Caco-2 (cell line): ENCODE data around the gene FEM1C. TPM values are rescaled to one million over a fixed set of nuclear protein-coding genes. Genes with fewer than 3 reads are reported as not detected.

Experiments
- BruUV-seq: library from RNA; stranded (reverse); fragments of 400-500 nt; replicated peaks from 2 replicates; lab custom pipeline; 2021; lab: Mats Ljungman, UMichigan
- CTCF ChIA-PET: fragments of 300-600 bp; sonication (Branson Sonifier 250); formaldehyde crosslinking; loops from one replicate; lab custom pipeline; 2022; ENCODE audit warnings: antibody characterized with exemption; lab: Charles Lee
- POLR2A ChIA-PET: fragments of 300-600 bp; sonication (Branson Sonifier 250); formaldehyde crosslinking; loops from one replicate; lab custom pipeline; 2022; ENCODE audit warnings: antibody characterized with exemption; lab: Charles Lee
- DNase-seq, 2 experiments: peaks; one replicate each; pipeline versions ENCODE4 v3.0.0 to v3.0.0-alpha.2; 2020 to 2022
- H3K27me3 ChIP-seq: replicated peaks from 2 replicates; pipeline ENCODE4 v1.6.0; 2011; ENCODE audit warnings: low read length; ENCODE audit not compliant: control insufficient read depth, insufficient read depth
- H3K36me3 ChIP-seq: 2 replicates; pipeline ENCODE4 v1.5.1; 2011; ENCODE audit warnings: low read length; ENCODE audit not compliant: control insufficient read depth, insufficient read depth
- H3K4me1 ChIP-seq: fragments of 250-450 bp; sonication (Bioruptor Pico); 2 replicates; pipeline ENCODE4 v1.5.1; 2020; ENCODE audit warnings: mild to moderate bottlenecking
- H3K4me3 ChIP-seq: 2 replicates; pipeline ENCODE4 v1.5.1; 2011; ENCODE audit warnings: low read depth, mild to moderate bottlenecking, control low read depth, low read length
- H3K9me3 ChIP-seq: fragments of 250-450 bp; sonication (Bioruptor Pico); 2 replicates; pipeline ENCODE4 v1.5.1; 2020; ENCODE audit warnings: mild to moderate bottlenecking, moderate library complexity
- H3K27ac Mint-ChIP-seq: one replicate; pipeline ENCODE4 v1.8.0; 2022; ENCODE audit warnings: mixed read lengths; ENCODE audit not compliant: unreplicated experiment
- H3K27me3 Mint-ChIP-seq: one replicate; pipeline ENCODE4 v1.8.0; 2022; ENCODE audit warnings: mixed read lengths; ENCODE audit not compliant: insufficient read depth, unreplicated experiment
- H3K36me3 Mint-ChIP-seq: one replicate; pipeline ENCODE4 v1.8.0; 2022; ENCODE audit warnings: mild to moderate bottlenecking, mixed read lengths; ENCODE audit not compliant: insufficient read depth, unreplicated experiment
- H3K4me1 Mint-ChIP-seq: one replicate; pipeline ENCODE4 v1.8.0; 2022; ENCODE audit warnings: low read depth, mixed read lengths; ENCODE audit not compliant: unreplicated experiment
- H3K4me3 Mint-ChIP-seq: one replicate; pipeline ENCODE4 v1.8.0; 2022; ENCODE audit warnings: mild to moderate bottlenecking, moderate library complexity, mixed read lengths; ENCODE audit not compliant: unreplicated experiment
- H3K9me3 Mint-ChIP-seq: one replicate; pipeline ENCODE4 v1.8.0; 2022; ENCODE audit warnings: mixed read lengths; ENCODE audit not compliant: unreplicated experiment
- CTCF ChIP-seq, 2 experiments: fragments of 200-600 bp in 1 of 2; IDR thresholded peaks; 1 replicate in 1 of 2; 2 replicates in 1 of 2; pipeline versions ENCODE4 v1.5.1 to v1.8.0; 2011 to 2022; ENCODE audit warnings: antibody characterized with exemption in 1 of 2, control low read depth in 1 of 2, inconsistent platforms in 1 of 2, low read depth in 1 of 2, low read length in 1 of 2, mild to moderate bottlenecking in 1 of 2, moderate library complexity in 1 of 2; ENCODE audit not compliant: insufficient read depth in 1 of 2, severe bottlenecking in 1 of 2, unreplicated experiment in 1 of 2
- intact Hi-C: fragments of 100-400 bp; cut with micrococcal nuclease; formaldehyde crosslinking; loops from one replicate; pipeline ENCODE4 v1.10.0; 2022; ENCODE audit not compliant: unreplicated experiment
- total RNA-seq: library from RNA; stranded (reverse); gene quantifications from 2 replicates; pipeline ENCODE4 v1.2.3, GENCODE V29; 2022

Gene FEM1C
- total RNA-seq, 1 experiment from 2014 or later = 11.8 TPM

- Histone ChIP-seq H3K27me3 (no peaks in the 10 kb centered on the region), H3K9me3 (no peaks in the 10 kb centered on the region), H3K4me3 (no peak overlapping the region), H3K36me3 (no peaks in the 10 kb centered on the region), H3K4me1 (no peaks in the 10 kb centered on the region)
- Mint-ChIP-seq H3K36me3 (no peaks in the 10 kb centered on the region), H3K9me3 (no peaks in the 10 kb centered on the region), H3K4me3 (no peak overlapping the region), H3K27ac (no peak overlapping the region), H3K27me3 (peaks cover 15% of the 10 kb centered on the region), H3K4me1 (no peaks in the 10 kb centered on the region)
- intact Hi-C loops = no loop called here
- POLR2A ChIA-PET = no interaction called here
- no peak for TF ChIP-seq CTCF (IDR thresholded peaks at IDR 0.05; ENCODE audit: insufficient read depth in 1 of 2, low read depth in 1 of 2, low read length in 1 of 2, severe bottlenecking in 1 of 2, unreplicated experiment in 1 of 2)
- CTCF ChIA-PET = no interaction called here
- no peak for DNase-seq
- BruUV-seq = no TSS peak
Observed at GRCh38 chr5:115500225-115500624, 44.4 kb downstream of the FEM1C start.

GRCh38 chr5:115496936-115497576 is 47.5 kb downstream of the FEM1C start:
- no peak for TF ChIP-seq CTCF (IDR thresholded peaks at IDR 0.05; ENCODE audit: insufficient read depth in 1 of 2, low read depth in 1 of 2, low read length in 1 of 2, severe bottlenecking in 1 of 2, unreplicated experiment in 1 of 2)
- no peak for DNase-seq
- no peaks in the 10 kb centered on the region for H3K36me3 Mint-ChIP-seq
- Histone ChIP-seq H3K27me3 (no peaks in the 10 kb centered on the region; the same call in 1 of the 2 replicates), H3K4me3 (no peak overlapping the region), H3K9me3 (no peaks in the 10 kb centered on the region), H3K36me3 (no peaks in the 10 kb centered on the region), H3K4me1 (no peaks in the 10 kb centered on the region)
- H3K27me3 Mint-ChIP-seq = peaks cover 19% of the 10 kb centered on the region
- intact Hi-C loops = no loop called here
- no peaks in the 10 kb centered on the region for H3K9me3 Mint-ChIP-seq
- H3K4me3 Mint-ChIP-seq = no peak overlapping the region
- BruUV-seq = no TSS peak
- no peaks in the 10 kb centered on the region for H3K4me1 Mint-ChIP-seq
- POLR2A ChIA-PET = interaction anchor here (0.7 kb wide), 1 partner anchor 47 kb away, joined by 3 read pairs; no protein-coding TSS in a partner anchor
- CTCF ChIA-PET = no interaction called here
- no peak overlapping the region for H3K27ac Mint-ChIP-seq

GRCh38 chr5:115494570-115495289 is 49.8 kb downstream of the FEM1C start:
- H3K4me1 Mint-ChIP-seq = no peaks in the 10 kb centered on the region
- Histone ChIP-seq H3K9me3 (no peaks in the 10 kb centered on the region), H3K4me3 (no peak overlapping the region), H3K27me3 (no peaks in the 10 kb centered on the region; the same call in 1 of the 2 replicates), H3K36me3 (no peaks in the 10 kb centered on the region), H3K4me1 (no peaks in the 10 kb centered on the region)
- intact Hi-C loops = no loop called here
- CTCF ChIA-PET = interaction anchor here (0.7 kb wide), 1 partner anchor 61 kb away, joined by 4 read pairs; no protein-coding TSS in a partner anchor
- no peaks in the 10 kb centered on the region for H3K9me3 Mint-ChIP-seq
- POLR2A ChIA-PET = no interaction called here
- H3K36me3 Mint-ChIP-seq = no peaks in the 10 kb centered on the region
- TF ChIP-seq CTCF (IDR thresholded peaks at IDR 0.05; ENCODE audit: insufficient read depth in 1 of 2, low read depth in 1 of 2, low read length in 1 of 2, severe bottlenecking in 1 of 2, unreplicated experiment in 1 of 2) = no peak
- DNase-seq = no peak
- no TSS peak for BruUV-seq
- no peak overlapping the region for H3K4me3 Mint-ChIP-seq
- peaks cover 18% of the 10 kb centered on the region for H3K27me3 Mint-ChIP-seq
- H3K27ac Mint-ChIP-seq = no peak overlapping the region
